AG04450 (cell line): ENCODE results near the gene ANKRD53. TPM values are rescaled to one million over a fixed set of nuclear protein-coding genes. Genes with fewer than 3 reads are reported as not detected.
A peak's percentile ranks its signal among the peaks of the same experiment; 100 is the strongest.

ENCODE experiments used
- CTCF ChIA-PET: fragments of 300-600, 350-600 bp; formaldehyde crosslinking; extraction: SDS; loops from one replicate; lab custom pipeline; 2022; ENCODE audit warnings: antibody characterized with exemption, inconsistent platforms; lab: Charles Lee
- POLR2A ChIA-PET: fragments of 350-600 bp; formaldehyde crosslinking; extraction: SDS; loops from one replicate; lab custom pipeline; 2021; ENCODE audit warnings: antibody characterized with exemption, inconsistent platforms; lab: Yijun Ruan, JAX
- DNase-seq: peaks from one replicate; pipeline ENCODE4 v3.0.0-alpha.2; 2011; ENCODE audit warnings: low read depth, low spot score
- H3K27ac ChIP-seq: one replicate; pipeline ENCODE4 v1.5.1; 2012; ENCODE audit warnings: low read depth, low read length, control low read depth
- H3K27me3 ChIP-seq: one replicate; pipeline ENCODE4 v1.6.0; 2012; ENCODE audit warnings: low read length; ENCODE audit not compliant: control insufficient read depth, insufficient read depth
- H3K4me3 ChIP-seq: 2 replicates; pipeline ENCODE4 v1.5.1; 2011; ENCODE audit warnings: mild to moderate bottlenecking, low read depth, low read length, control low read depth
- H3K9me3 ChIP-seq: 2 replicates; pipeline ENCODE4 v1.5.1; 2012; ENCODE audit warnings: low read length; ENCODE audit not compliant: control insufficient read depth, insufficient read depth
- polyA plus RNA-seq: library from polyadenylated mRNA; depleted of rRNA; stranded (reverse); fragments of >200 nt; gene quantifications from 2 replicates; pipeline ENCODE4 v1.2.3, GENCODE V29; 2011
- TF ChIP-seq, protein P1 (sequence below): IDR thresholded peaks from 2 replicates; pipeline ENCODE4 v1.5.1; 2011; ENCODE audit warnings: low read depth, low read length, control low read depth, inconsistent platforms

Gene ANKRD53
- polyA plus RNA-seq, 1 experiment = 0.72 TPM

DNA sequence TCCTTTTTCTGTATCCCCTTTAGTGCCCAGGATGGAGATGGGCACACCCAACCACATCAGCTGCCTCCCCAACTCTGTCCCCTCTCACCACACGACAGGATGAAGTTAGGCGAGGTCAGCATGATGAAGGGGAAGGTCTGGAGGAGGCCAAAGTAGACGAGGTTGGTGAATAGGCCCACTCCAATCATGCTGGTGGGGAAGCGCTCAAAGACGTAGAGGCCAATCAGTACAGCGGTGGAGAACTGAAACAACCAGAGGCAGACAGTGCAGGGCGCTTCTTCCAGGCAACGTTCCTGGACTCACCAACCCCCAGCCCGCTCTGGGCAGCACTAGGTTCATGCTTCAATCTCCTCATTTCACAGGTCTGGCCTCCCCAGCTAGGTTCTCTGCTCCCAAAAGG is 13.3 kb downstream of the ANKRD53 start:
- ChIA-PET CTCF (interaction anchor here (0.6 to 2.8 kb wide), 2 partner anchors 10 to 26 kb away, joined by 3 to 14 read pairs; no protein-coding TSS in a partner anchor), POLR2A (no interaction called here)
- DNase-seq = no peak
- H3K4me3 ChIP-seq = no peak overlapping the region
- no peaks in the 10 kb centered on the region for H3K27me3 ChIP-seq
- TF ChIP-seq, protein P1, sequence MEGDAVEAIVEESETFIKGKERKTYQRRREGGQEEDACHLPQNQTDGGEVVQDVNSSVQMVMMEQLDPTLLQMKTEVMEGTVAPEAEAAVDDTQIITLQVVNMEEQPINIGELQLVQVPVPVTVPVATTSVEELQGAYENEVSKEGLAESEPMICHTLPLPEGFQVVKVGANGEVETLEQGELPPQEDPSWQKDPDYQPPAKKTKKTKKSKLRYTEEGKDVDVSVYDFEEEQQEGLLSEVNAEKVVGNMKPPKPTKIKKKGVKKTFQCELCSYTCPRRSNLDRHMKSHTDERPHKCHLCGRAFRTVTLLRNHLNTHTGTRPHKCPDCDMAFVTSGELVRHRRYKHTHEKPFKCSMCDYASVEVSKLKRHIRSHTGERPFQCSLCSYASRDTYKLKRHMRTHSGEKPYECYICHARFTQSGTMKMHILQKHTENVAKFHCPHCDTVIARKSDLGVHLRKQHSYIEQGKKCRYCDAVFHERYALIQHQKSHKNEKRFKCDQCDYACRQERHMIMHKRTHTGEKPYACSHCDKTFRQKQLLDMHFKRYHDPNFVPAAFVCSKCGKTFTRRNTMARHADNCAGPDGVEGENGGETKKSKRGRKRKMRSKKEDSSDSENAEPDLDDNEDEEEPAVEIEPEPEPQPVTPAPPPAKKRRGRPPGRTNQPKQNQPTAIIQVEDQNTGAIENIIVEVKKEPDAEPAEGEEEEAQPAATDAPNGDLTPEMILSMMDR = no peak
- no peak overlapping the region for H3K27ac ChIP-seq
- no peaks in the 10 kb centered on the region; the same call in 1 of the 2 replicates for H3K9me3 ChIP-seq

- POLR2A ChIA-PET = interaction anchor here (1.5 kb wide), 1 partner anchor 9 kb away, joined by 3 read pairs; no protein-coding TSS in a partner anchor
- no peak for DNase-seq
- no peaks in the 10 kb centered on the region for H3K27me3 ChIP-seq
- TF ChIP-seq, protein P1 = no peak
- H3K4me3 ChIP-seq = peak overlapping the region; percentile 78
- CTCF ChIA-PET = interaction anchor here (0.6 to 2.8 kb wide), 5 partner anchors 9 to 338 kb away, joined by 3 to 14 read pairs (median 5); partner anchors contain the start of genes ANKRD53 and ZNF638
- no peak overlapping the region for H3K27ac ChIP-seq
- no peaks in the 10 kb centered on the region; the same call in 1 of the 2 replicates for H3K9me3 ChIP-seq
Measured at GRCh38 chr2:70992945-70993853, 14.8 kb downstream of the ANKRD53 start.

DNA sequence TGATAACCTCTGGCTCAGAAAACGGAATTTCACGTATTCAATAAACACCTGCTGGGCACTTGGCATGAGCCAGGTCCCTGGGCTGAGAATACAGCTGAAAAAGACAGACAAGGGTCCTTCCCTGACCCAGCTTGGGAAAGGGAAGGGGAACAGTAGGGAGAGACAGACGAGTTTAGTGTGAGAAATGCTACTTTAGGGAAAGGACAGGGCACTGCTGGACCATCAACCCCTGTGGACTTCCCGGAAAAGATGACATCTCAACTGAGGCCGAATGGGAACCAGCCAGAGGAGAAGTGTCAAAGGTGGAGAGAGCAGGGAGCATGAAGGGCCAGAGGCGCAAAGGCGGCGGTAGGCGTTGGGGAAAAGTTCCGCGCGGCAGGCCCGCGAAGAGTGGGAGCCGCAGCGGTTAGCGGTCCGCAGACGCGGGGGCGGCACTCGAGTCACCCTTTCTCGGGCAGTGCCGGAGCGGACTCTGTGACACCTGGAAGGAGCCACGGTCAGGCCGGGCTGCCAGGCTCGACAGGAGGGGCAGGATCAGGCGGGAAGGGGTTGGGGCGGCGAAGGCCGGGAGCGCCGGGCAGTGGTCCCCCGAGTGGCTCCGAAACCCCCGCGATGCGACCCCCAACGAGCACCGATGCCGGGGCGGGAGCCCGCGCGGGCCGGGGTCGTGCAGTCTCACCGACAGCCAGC is 15.7 kb downstream of the ANKRD53 start:
- DNase-seq = no peak
- POLR2A ChIA-PET = interaction anchor here (1.5 kb wide), 1 partner anchor 10 kb away, joined by 3 read pairs; no protein-coding TSS in a partner anchor
- CTCF ChIA-PET = no interaction called here
- no peak overlapping the region for H3K27ac ChIP-seq
- H3K27me3 ChIP-seq = no peaks in the 10 kb centered on the region
- TF ChIP-seq, protein P1 = no peak
- no peaks in the 10 kb centered on the region; the same call in 1 of the 2 replicates for H3K9me3 ChIP-seq
- peak overlapping the region; percentile 78 for H3K4me3 ChIP-seq

- DNase-seq = peak; percentile 43
- Histone ChIP-seq H3K27me3 (no peaks in the 10 kb centered on the region), H3K27ac (no peak within 1 kb of the TSS), H3K9me3 (no peaks in the 10 kb centered on the region; the same call in 1 of the 2 replicates), H3K4me3 (peak within 1 kb of the TSS; percentile 78)
- ChIA-PET POLR2A (interaction anchor here (1.5 kb wide), 1 partner anchor 10 kb away, joined by 3 read pairs; no protein-coding TSS in a partner anchor), CTCF (no interaction called here)
- TF ChIP-seq, protein P1 = peak; percentile 62
Measured at GRCh38 chr2:70994699-70995425, 16.4 kb downstream of the ANKRD53 start, which contains the start of gene TEX261. Gene TEX261, minus strand, starts transcription at chr2:70994873. Its CDS starts 116 bp downstream, at chr2:70994757.
